DMS114 treated with DMSO at 0.1 percent for 48 hours (cell line): ENCODE measurements around the gene PLEKHO2.
A peak's percentile ranks its signal among the peaks of the same experiment; 100 is the strongest.

ENCODE experiments used
- DNase-seq: peaks from one replicate; lab custom pipeline; 2025; ENCODE audit not compliant: unreplicated experiment; lab: John Stamatoyannopoulos, UW

Gene PLEKHO2

GRCh38 chr15:64891561-64891960 is 49.8 kb downstream of the PLEKHO2 start:
- no peak for DNase-seq

GRCh38 chr15:64892847-64893403 is 51.2 kb downstream of the PLEKHO2 start:
- DNase-seq: no peak

GRCh38 chr15:64893481-64894394 is 52.0 kb downstream of the PLEKHO2 start:
- no peak for DNase-seq

GRCh38 chr15:64894395-64895056 is 52.8 kb downstream of the PLEKHO2 start:
- DNase-seq: no peak

- DNase-seq: no peak
Observed at GRCh38 chr15:64895285-64896065, 53.8 kb downstream of the PLEKHO2 start.

GRCh38 chr15:64896371-64897069 is 54.8 kb downstream of the PLEKHO2 start:
- DNase-seq: no peak

- no peak for DNase-seq
Observed at GRCh38 chr15:64897345-64897985, 55.8 kb downstream of the PLEKHO2 start.

- DNase-seq: no peak
Observed at GRCh38 chr15:64898406-64898805, 56.7 kb downstream of the PLEKHO2 start.

GRCh38 chr15:64901141-64901540 is 59.4 kb downstream of the PLEKHO2 start:
- no peak for DNase-seq

- no peak for DNase-seq
Observed at GRCh38 chr15:64901914-64902313, 60.2 kb downstream of the PLEKHO2 start.

GRCh38 chr15:64902863-64903262 is 61.1 kb downstream of the PLEKHO2 start:
- no peak for DNase-seq

- DNase-seq: no peak
Observed at GRCh38 chr15:64903326-64903950, 61.7 kb downstream of the PLEKHO2 start.

- DNase-seq: no peak
Observed at GRCh38 chr15:64904189-64904588, 62.5 kb downstream of the PLEKHO2 start.

GRCh38 chr15:64905119-64905831 is 63.6 kb downstream of the PLEKHO2 start:
- DNase-seq: peak; percentile 75

GRCh38 chr15:64905941-64906340 is 64.2 kb downstream of the PLEKHO2 start:
- no peak for DNase-seq

GRCh38 chr15:64906402-64906801 is 64.7 kb downstream of the PLEKHO2 start:
- no peak for DNase-seq

- no peak for DNase-seq
Observed at GRCh38 chr15:64907991-64908390, 66.3 kb downstream of the PLEKHO2 start.

GRCh38 chr15:64909546-64909945 is 67.8 kb downstream of the PLEKHO2 start:
- DNase-seq: no peak
